OCI-LY7 (cell line): ENCODE results near the gene BAHCC1. TPM values are rescaled to one million over a fixed set of nuclear protein-coding genes. Genes with fewer than 3 reads are reported as not detected.

Experiments
- BruUV-seq: library from RNA; stranded (reverse); fragments of 400-500 nt; replicated peaks from 2 replicates; lab custom pipeline; 2021; lab: Mats Ljungman, UMichigan
- CTCF ChIA-PET: fragments of 300-600 bp; sonication (Branson Sonifier 250); formaldehyde crosslinking; loops from one replicate; lab custom pipeline; 2022; ENCODE audit warnings: antibody characterized with exemption; ENCODE audit not compliant: unreplicated experiment; lab: Charles Lee
- POLR2A ChIA-PET: fragments of 300-600 bp; sonication (Branson Sonifier 250); formaldehyde crosslinking; loops from one replicate; lab custom pipeline; 2022; ENCODE audit warnings: antibody characterized with exemption; lab: Charles Lee
- DNase-seq: peaks from one replicate; pipeline ENCODE4 v3.0.0-alpha.2; 2015; ENCODE audit warnings: low spot score
- H2AFZ ChIP-seq: fragments of 200-600 bp; sonication (generic), shearing (Covaris generic); 2 replicates; pipeline ENCODE4 v1.6.1; 2014; ENCODE audit warnings: mild to moderate bottlenecking, antibody characterized with exemption, low read length, moderate library complexity
- H3K27ac ChIP-seq: fragments of 200-600 bp; sonication (generic); 2 replicates; pipeline ENCODE4 v1.5.1; 2014; ENCODE audit warnings: mixed run types, low read depth, mild to moderate bottlenecking, moderate library complexity, low read length, inconsistent platforms; ENCODE audit not compliant: poor library complexity, severe bottlenecking
- H3K36me3 ChIP-seq: fragments of 200-600 bp; sonication (generic); 2 replicates; pipeline ENCODE4 v1.6.1; 2014; ENCODE audit warnings: mild to moderate bottlenecking, antibody characterized with exemption, low read length, moderate library complexity, mixed read lengths; ENCODE audit not compliant: insufficient read depth
- H3K4me1 ChIP-seq: fragments of 200-600 bp; sonication (generic); 2 replicates; pipeline ENCODE4 v1.5.1; 2014; ENCODE audit warnings: mild to moderate bottlenecking, low read length; ENCODE audit not compliant: insufficient read depth, poor library complexity, severe bottlenecking
- H3K4me2 ChIP-seq: fragments of 200-600 bp; sonication (generic); 2 replicates; pipeline ENCODE4 v1.6.1; 2014; ENCODE audit warnings: mild to moderate bottlenecking, low read length
- H3K4me3 ChIP-seq: fragments of 200-600 bp; sonication (generic); 2 replicates; pipeline ENCODE4 v1.5.1; 2014; ENCODE audit warnings: mild to moderate bottlenecking, low read depth, low read length; ENCODE audit not compliant: poor library complexity, severe bottlenecking
- H3K79me2 ChIP-seq: fragments of 200-600 bp; sonication (generic); 2 replicates; pipeline ENCODE4 v1.6.1; 2016; ENCODE audit warnings: low read depth, mild to moderate bottlenecking, low read length, moderate library complexity, mixed read lengths; ENCODE audit not compliant: insufficient read depth
- H3K9me2 ChIP-seq: fragments of 200-600 bp; sonication (generic); 2 replicates; pipeline ENCODE4 v1.6.1; 2016; ENCODE audit warnings: mild to moderate bottlenecking, low read length, mixed read lengths; ENCODE audit not compliant: insufficient read depth
- H3K9me3 ChIP-seq: fragments of 200-600 bp; sonication (generic); 2 replicates; pipeline ENCODE4 v1.6.1; 2014; ENCODE audit warnings: mild to moderate bottlenecking, mixed run types, low read length, mixed read lengths
- H4K20me1 ChIP-seq: fragments of 200-600 bp; sonication (generic); 2 replicates; pipeline ENCODE4 v1.6.1; 2014; ENCODE audit warnings: mild to moderate bottlenecking, antibody characterized with exemption, low read length, moderate library complexity, mixed read lengths; ENCODE audit not compliant: insufficient read depth
- EZH2phosphoT487 ChIP-seq: fragments of 200-600 bp; sonication (generic); IDR thresholded peaks from 2 replicates; pipeline ENCODE4 v1.6.1; 2018; ENCODE audit warnings: low read depth, borderline replicate concordance, mild to moderate bottlenecking, mixed run types, antibody characterized with exemption, low read length, moderate library complexity, mixed read lengths
- intact Hi-C: fragments of 100-400 bp; cut with micrococcal nuclease; formaldehyde crosslinking; loops from one replicate; pipeline ENCODE4 v1.10.0; 2022; ENCODE audit not compliant: unreplicated experiment
- total RNA-seq, 2 experiments: library from RNA; depleted of rRNA in 1 of 2; stranded (reverse); fragments of >200 nt in 1 of 2; shearing (Covaris generic) in 1 of 2; gene quantifications; 2 replicates each; pipeline ENCODE4 v1.2.3, GENCODE V29; 2014 to 2022
- TF ChIP-seq, protein P1 (sequence below): fragments of 200-600 bp; sonication (generic); conservative IDR thresholded peaks from 2 replicates; pipeline ENCODE4 v1.5.1; 2014; ENCODE audit warnings: mild to moderate bottlenecking, antibody characterized with exemption, low read length, moderate library complexity, mixed read lengths

Gene BAHCC1
- total RNA-seq, 2 experiments from 2014 or later = 5.2 to 5.5 TPM

DNA sequence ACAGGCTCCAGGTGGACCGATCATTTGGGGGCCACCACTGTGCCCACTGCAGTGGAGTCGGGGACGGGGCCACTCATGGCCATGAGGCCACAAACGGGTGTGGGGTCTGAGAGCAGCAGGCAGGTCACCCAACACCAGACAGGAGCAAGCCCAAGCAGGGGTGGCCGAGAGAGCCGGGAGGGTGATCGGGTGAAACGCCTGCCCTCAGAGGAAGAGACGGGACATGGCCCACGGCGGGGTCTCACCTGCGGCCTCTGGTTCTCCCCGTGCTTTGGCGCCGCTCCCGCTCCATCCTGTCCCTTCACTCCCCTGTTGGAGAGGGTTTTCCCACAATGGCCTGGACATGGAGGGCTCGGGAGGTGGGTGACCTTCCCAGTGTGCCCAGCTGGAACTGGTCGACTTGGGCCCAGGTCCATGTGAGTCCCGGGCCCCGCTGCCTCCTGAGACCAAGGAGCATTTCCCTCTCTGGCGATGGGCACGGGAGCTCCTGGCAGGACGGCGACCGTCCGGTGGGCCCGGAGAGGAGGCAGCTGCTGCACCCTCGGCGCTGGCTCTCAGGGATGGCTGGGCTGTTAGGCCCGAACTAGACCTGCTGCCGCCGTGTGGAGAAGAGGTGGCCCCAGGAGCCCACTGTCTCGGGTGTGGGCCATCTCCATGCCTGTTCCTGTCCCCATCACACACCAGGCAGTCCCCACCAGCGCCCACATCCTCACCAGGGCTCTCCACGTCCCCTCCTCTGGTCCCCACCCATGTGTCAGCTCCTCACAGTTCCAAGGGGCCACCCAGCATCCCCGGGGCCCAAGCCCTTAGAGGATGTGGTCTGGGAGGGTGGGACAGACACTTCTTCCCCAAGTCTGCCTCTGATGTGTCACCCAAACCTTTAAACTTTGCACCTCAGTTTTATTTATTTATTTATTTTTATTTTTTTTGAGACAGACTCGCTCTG lies 13.4 kb upstream of the BAHCC1 start:
- Histone ChIP-seq H2AFZ (no peak overlapping the region), H3K79me2 (no peaks in the 10 kb centered on the region), H3K9me2 (no peaks in the 10 kb centered on the region), H3K27ac (no peak overlapping the region), H4K20me1 (no peaks in the 10 kb centered on the region), H3K9me3 (no peaks in the 10 kb centered on the region), H3K4me3 (no peak overlapping the region), H3K4me1 (no peaks in the 10 kb centered on the region), H3K4me2 (no peak overlapping the region), H3K36me3 (no peaks in the 10 kb centered on the region)
- POLR2A ChIA-PET = no interaction called here
- no TSS peak for BruUV-seq
- TF ChIP-seq EZH2phosphoT487 = no peak
- TF ChIP-seq, protein P1, sequence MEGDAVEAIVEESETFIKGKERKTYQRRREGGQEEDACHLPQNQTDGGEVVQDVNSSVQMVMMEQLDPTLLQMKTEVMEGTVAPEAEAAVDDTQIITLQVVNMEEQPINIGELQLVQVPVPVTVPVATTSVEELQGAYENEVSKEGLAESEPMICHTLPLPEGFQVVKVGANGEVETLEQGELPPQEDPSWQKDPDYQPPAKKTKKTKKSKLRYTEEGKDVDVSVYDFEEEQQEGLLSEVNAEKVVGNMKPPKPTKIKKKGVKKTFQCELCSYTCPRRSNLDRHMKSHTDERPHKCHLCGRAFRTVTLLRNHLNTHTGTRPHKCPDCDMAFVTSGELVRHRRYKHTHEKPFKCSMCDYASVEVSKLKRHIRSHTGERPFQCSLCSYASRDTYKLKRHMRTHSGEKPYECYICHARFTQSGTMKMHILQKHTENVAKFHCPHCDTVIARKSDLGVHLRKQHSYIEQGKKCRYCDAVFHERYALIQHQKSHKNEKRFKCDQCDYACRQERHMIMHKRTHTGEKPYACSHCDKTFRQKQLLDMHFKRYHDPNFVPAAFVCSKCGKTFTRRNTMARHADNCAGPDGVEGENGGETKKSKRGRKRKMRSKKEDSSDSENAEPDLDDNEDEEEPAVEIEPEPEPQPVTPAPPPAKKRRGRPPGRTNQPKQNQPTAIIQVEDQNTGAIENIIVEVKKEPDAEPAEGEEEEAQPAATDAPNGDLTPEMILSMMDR = no peak
- intact Hi-C loops = no loop called here
- no peak for DNase-seq
- CTCF ChIA-PET = no interaction called here

GRCh38 chr17:81382851-81383250 lies 12.4 kb upstream of the BAHCC1 start:
- H3K4me2 ChIP-seq = no peak overlapping the region
- H3K4me3 ChIP-seq = no peak overlapping the region
- no peak for DNase-seq
- no peak for TF ChIP-seq EZH2phosphoT487
- BruUV-seq = no TSS peak
- no peaks in the 10 kb centered on the region for H3K9me3 ChIP-seq
- no peaks in the 10 kb centered on the region for H4K20me1 ChIP-seq
- no peak overlapping the region for H3K27ac ChIP-seq
- H3K36me3 ChIP-seq = no peaks in the 10 kb centered on the region
- ChIA-PET CTCF (no interaction called here), POLR2A (no interaction called here)
- no peak overlapping the region for H2AFZ ChIP-seq
- intact Hi-C loops = no loop called here
- no peaks in the 10 kb centered on the region for H3K4me1 ChIP-seq
- no peaks in the 10 kb centered on the region for H3K9me2 ChIP-seq
- no peaks in the 10 kb centered on the region for H3K79me2 ChIP-seq

GRCh38 chr17:81383504-81384421 lies 11.5 kb upstream of the BAHCC1 start:
- Histone ChIP-seq H3K4me1 (peaks cover 3% of the 10 kb centered on the region), H2AFZ (no peak overlapping the region), H3K9me3 (no peaks in the 10 kb centered on the region), H3K79me2 (no peaks in the 10 kb centered on the region), H4K20me1 (no peaks in the 10 kb centered on the region), H3K4me2 (no peak overlapping the region), H3K9me2 (no peaks in the 10 kb centered on the region), H3K27ac (no peak overlapping the region), H3K4me3 (no peak overlapping the region), H3K36me3 (no peaks in the 10 kb centered on the region)
- intact Hi-C loops = no loop called here
- no peak for TF ChIP-seq EZH2phosphoT487
- TF ChIP-seq, protein P1 = no peak
- POLR2A ChIA-PET = no interaction called here
- DNase-seq = no peak
- no TSS peak for BruUV-seq
- CTCF ChIA-PET = no interaction called here
